Stimulated activated CD8-positive, alpha-beta memory T cell treated with anti-CD3 and anti-CD28 coated beads, Interleukin-15, amount 100 ng/mL, for 48 hours (primary cell): ENCODE measurements around the gene DACT1.
"Not testable (repeated sequence)": the region's sequence is repeated elsewhere in the genome, so short reads cannot be mapped to it uniquely, and the experiment has no call there.

ENCODE experiments used
- DNase-seq, 2 donors: peaks; one replicate each; pipeline ENCODE4 v3.0.0-alpha.2; 2020; ENCODE audit warnings: low read depth in 2 of 2

The DACT1 gene

GRCh38 chr14:58637391-58638230 lies at the start of gene DACT1:
Gene DACT1, plus strand, starts transcription at chr14:58637962. Its CDS starts 241 bp downstream, at chr14:58638203.
- peak in 1 of 2 donors; percentile 37 for DNase-seq

GRCh38 chr14:58588321-58588720 lies 49.4 kb upstream of the DACT1 start:
- not testable (repeated sequence) for DNase-seq

GRCh38 chr14:58593977-58594376 lies 43.8 kb upstream of the DACT1 start:
- no peak for DNase-seq

GRCh38 chr14:58597041-58597440 lies 40.7 kb upstream of the DACT1 start:
- no peak for DNase-seq

- no peak for DNase-seq
Observed at GRCh38 chr14:58598028-58598803, 39.5 kb upstream of the DACT1 start.

- DNase-seq, result no peak
Observed at GRCh38 chr14:58598804-58599525, 38.8 kb upstream of the DACT1 start.

- DNase-seq, result no peak
Observed at GRCh38 chr14:58599707-58600106, 38.1 kb upstream of the DACT1 start.

- DNase-seq, result no peak
Observed at GRCh38 chr14:58605465-58605864, 32.3 kb upstream of the DACT1 start.

- DNase-seq, result no peak
Observed at GRCh38 chr14:58607131-58607951, 30.4 kb upstream of the DACT1 start.

- no peak for DNase-seq
Observed at GRCh38 chr14:58607952-58608317, 29.8 kb upstream of the DACT1 start.

- DNase-seq, result no peak
Observed at GRCh38 chr14:58617619-58618018, 20.1 kb upstream of the DACT1 start.

- no peak for DNase-seq
Observed at GRCh38 chr14:58620011-58620410, 17.8 kb upstream of the DACT1 start.

GRCh38 chr14:58625438-58625837 lies 12.3 kb upstream of the DACT1 start:
- DNase-seq, result no peak

- no peak for DNase-seq
Observed at GRCh38 chr14:58626431-58626831, 11.3 kb upstream of the DACT1 start.

- no peak for DNase-seq
Observed at GRCh38 chr14:58628406-58628805, 9.4 kb upstream of the DACT1 start.

- no peak for DNase-seq
Observed at GRCh38 chr14:58629281-58629680, 8.5 kb upstream of the DACT1 start.

GRCh38 chr14:58631732-58632131 lies 6.0 kb upstream of the DACT1 start:
- DNase-seq, result no peak

- DNase-seq, result no peak
Observed at GRCh38 chr14:58633831-58634230, 3.9 kb upstream of the DACT1 start.

GRCh38 chr14:58634406-58635090 lies 3.2 kb upstream of the DACT1 start:
- DNase-seq, result no peak

- no peak for DNase-seq
Observed at GRCh38 chr14:58635091-58635830, 2.5 kb upstream of the DACT1 start.
